Activated CD8-positive, alpha-beta memory T cell treated with anti-CD3 and anti-CD28 coated beads for 36 hours (primary cell): ENCODE measurements around the gene KIF21A. TPM values are rescaled to one million over a fixed set of nuclear protein-coding genes. Genes with fewer than 3 reads are reported as not detected.

Experiments
- total RNA-seq, 2 experiments: library from RNA; stranded (reverse); gene quantifications; one replicate each; pipeline ENCODE4 v1.2.3, GENCODE V29; 2021

KIF21A gene
- total RNA-seq, 2 experiments from 2014 or later = 43.2 to 48.9 TPM

Other genes with a start within 250 kb of the KIF21A start
- gene ABCD2, start 176.7 kb upstream of the KIF21A start, total RNA-seq = 1 to 10 TPM; 2.8 to 3.0 TPM